ENCODE data around the gene AIMP1. TPM values are rescaled to one million over a fixed set of nuclear protein-coding genes. Genes with fewer than 3 reads are reported as not detected.

Gene AIMP1
- total and polyA plus RNA-seq, 12 donors, result 7.3 to 75.2 (median 37.0) TPM

DNA sequence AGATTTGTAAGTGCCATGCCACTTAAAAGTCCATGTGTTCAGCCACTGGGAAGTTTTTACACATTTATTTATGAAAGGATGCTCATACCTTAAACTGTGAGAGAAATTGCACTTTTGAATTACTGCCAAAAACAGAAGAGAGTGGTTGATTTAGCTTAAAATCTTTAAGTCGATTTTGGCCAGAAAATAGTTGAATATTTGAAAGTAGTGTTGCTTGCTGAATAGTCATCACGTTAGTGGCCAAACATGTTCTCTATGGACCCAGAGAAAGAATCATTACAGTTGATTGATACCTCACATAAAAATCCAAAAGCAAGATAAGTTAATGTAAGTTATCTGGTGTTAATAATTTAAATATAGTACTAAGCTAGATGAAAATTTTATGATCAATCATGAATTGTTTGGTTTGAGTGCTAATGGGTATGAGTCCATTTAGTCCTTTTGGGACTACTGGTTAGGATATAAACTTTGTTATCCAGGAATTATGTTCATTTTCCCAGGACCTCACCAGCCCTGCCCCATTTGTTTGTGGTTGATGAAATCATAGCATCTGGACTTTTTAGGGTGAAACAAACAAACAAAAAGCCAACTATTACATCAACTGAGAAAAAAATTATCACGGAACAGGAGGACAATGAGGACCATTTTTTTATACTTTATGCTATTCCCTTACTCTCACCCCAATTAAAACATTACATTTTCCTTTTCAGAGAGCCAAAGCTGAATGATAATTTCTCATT lies 45.9 kb downstream of the AIMP1 start:
- WGBS, 4 donors, result 71 to 76% (median 73%) methylated on average over 3 of the region's 3 CpGs
- Histone ChIP-seq H3K27ac (no peak overlapping the region), H3K27me3 (no peaks in the 10 kb centered on the region), H3K4me3 (no peak overlapping the region), H3K4me1 (replicated peaks in 1 of 2) (peaks cover 0 to 5% of the 10 kb centered on the region in 2 donors), H3K36me3 (replicated peaks in 1 of 2) (no peaks in the 10 kb centered on the region), H3K9me3 (replicated peaks in 1 of 3) (no peaks in the 10 kb centered on the region)
- intact Hi-C loops (cut with DNase I), result no loop called here
- no peak for DNase-seq
- TF ChIP-seq CTCF (IDR thresholded peaks at IDR 0.05) (no peak), POLR2A (IDR thresholded peaks at IDR 0.05) (no peak)

- no peak for DNase-seq
- Histone ChIP-seq H3K9me3 (replicated peaks in 1 of 3) (peaks cover 0 to 3% (median 0%) of the 10 kb centered on the region in 3 donors), H3K27me3 (peaks cover 9% of the 10 kb centered on the region), H3K27ac (no peak overlapping the region), H3K4me1 (replicated peaks in 1 of 2) (peaks cover 0 to 5% of the 10 kb centered on the region in 2 donors), H3K4me3 (no peak overlapping the region), H3K36me3 (replicated peaks in 1 of 2) (no peaks in the 10 kb centered on the region)
- 92 to 100% (median 96%) methylated on average over 1 of the region's 1 CpG for WGBS, 4 donors
- intact Hi-C loops (cut with DNase I), result no loop called here
- TF ChIP-seq POLR2A (IDR thresholded peaks at IDR 0.05), result no peak
- TF ChIP-seq CTCF (IDR thresholded peaks at IDR 0.05), result no peak
Observed at GRCh38 chr4:106364282-106364681, 47.9 kb downstream of the AIMP1 start.

DNA sequence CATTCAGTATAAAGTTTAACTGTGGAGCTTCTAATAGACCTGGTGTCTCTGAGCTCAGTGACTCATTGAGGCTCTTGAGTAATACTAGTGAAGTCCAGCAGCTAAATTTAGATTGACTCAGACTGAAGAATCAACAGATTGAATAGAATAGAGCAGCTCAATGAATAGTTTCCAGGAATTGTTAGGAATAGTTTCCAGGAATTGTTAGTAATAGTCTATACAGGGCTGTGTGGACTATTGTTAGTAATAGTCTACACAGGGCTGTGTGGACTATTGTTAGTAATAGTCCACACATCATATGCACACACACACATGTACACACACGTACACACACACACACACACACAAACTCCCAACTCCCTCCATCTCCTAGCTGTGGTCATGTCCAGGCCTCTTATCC lies 49.3 kb downstream of the AIMP1 start:
- H3K27me3 ChIP-seq, result peaks cover 9% of the 10 kb centered on the region
- no peak overlapping the region for H3K4me3 ChIP-seq
- no peaks in the 10 kb centered on the region for H3K36me3 ChIP-seq (replicated peaks in 1 of 2)
- intact Hi-C loops (cut with DNase I), result no loop called here
- H3K9me3 ChIP-seq (replicated peaks in 1 of 3), result peaks cover 0 to 3% (median 0%) of the 10 kb centered on the region in 3 donors
- DNase-seq, result peak in 4 of 7 donors; percentile 13 to 19 (median 18)
- no peak for TF ChIP-seq POLR2A (IDR thresholded peaks at IDR 0.05)
- no peak for TF ChIP-seq CTCF (IDR thresholded peaks at IDR 0.05)
- H3K4me1 ChIP-seq (replicated peaks in 1 of 2), result peaks cover 0 to 5% of the 10 kb centered on the region in 2 donors
- no peak overlapping the region for H3K27ac ChIP-seq
- WGBS, 4 donors, result 70 to 79% (median 76%) methylated on average over 1 of the region's 1 CpG

DNA sequence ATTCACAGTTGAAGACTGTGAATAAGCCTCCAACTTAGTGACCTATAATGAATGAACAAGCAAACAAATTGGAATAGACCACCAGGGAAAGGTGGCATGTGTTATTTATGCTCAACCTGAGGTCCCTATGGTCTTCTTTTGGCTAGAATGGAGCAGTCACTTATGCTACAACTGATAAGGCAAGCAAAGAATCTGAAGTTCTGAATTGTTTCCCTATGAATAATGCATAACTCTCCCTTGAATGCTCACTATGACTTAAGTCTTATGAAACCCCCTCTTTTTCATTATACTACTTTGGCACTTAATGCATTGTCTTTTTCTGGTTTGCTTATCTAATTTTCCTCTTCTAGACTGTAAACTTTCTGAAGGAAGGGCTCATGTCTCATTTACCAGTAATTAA lies 49.7 kb downstream of the AIMP1 start:
- TF ChIP-seq POLR2A (IDR thresholded peaks at IDR 0.05) (no peak), CTCF (IDR thresholded peaks at IDR 0.05) (no peak)
- H3K4me1 ChIP-seq (replicated peaks in 1 of 2), result peaks cover 0 to 5% of the 10 kb centered on the region in 2 donors
- H3K27ac ChIP-seq, result no peak overlapping the region
- H3K4me3 ChIP-seq, result no peak overlapping the region
- peaks cover 9% of the 10 kb centered on the region for H3K27me3 ChIP-seq
- peaks cover 0 to 3% (median 0%) of the 10 kb centered on the region in 3 donors for H3K9me3 ChIP-seq (replicated peaks in 1 of 3)
- H3K36me3 ChIP-seq (replicated peaks in 1 of 2), result no peaks in the 10 kb centered on the region
- no peak for DNase-seq
- intact Hi-C loops (cut with DNase I), result no loop called here

Data from adrenal gland (tissue), 12 donors.